ENCODE data around the gene RUNX3. TPM values are rescaled to one million over a fixed set of nuclear protein-coding genes. Genes with fewer than 3 reads are reported as not detected.

The RUNX3 gene
- total and polyA plus RNA-seq, 9 donors: 0.23 to 1.9 (median 0.83) TPM

GRCh38 chr1:24939040-24939674 lies 9.1 kb upstream of the RUNX3 start:
- H3K36me3 ChIP-seq: no peaks in the 10 kb centered on the region
- intact Hi-C loops (cut with DNase I): no loop called here
- H3K9me3 ChIP-seq: no peaks in the 10 kb centered on the region
- no peak overlapping the region for H3K27ac ChIP-seq
- H3K4me3 ChIP-seq: no peak overlapping the region
- TF ChIP-seq EP300 (IDR thresholded peaks at IDR 0.05) (no peak), CTCF (IDR thresholded peaks at IDR 0.05) (no peak), POLR2A (IDR thresholded peaks at IDR 0.05) (no peak)
- H3K27me3 ChIP-seq: no peaks in the 10 kb centered on the region
- WGBS, 3 donors: 88 to 98% (median 90%) methylated on average over 6 of the region's 6 CpGs
- no peak for DNase-seq
- H3K4me1 ChIP-seq (ENCODE audit: insufficient read depth): no peaks in the 10 kb centered on the region

GRCh38 chr1:24938276-24938675 lies 8.2 kb upstream of the RUNX3 start:
- WGBS, 3 donors: 94 to 95% (median 94%) methylated on average over 7 of the region's 7 CpGs
- intact Hi-C loops (cut with DNase I): no loop called here

GRCh38 chr1:24936684-24937083 lies 6.6 kb upstream of the RUNX3 start:
- H3K9me3 ChIP-seq: no peaks in the 10 kb centered on the region
- no peak overlapping the region for H3K27ac ChIP-seq
- H3K27me3 ChIP-seq: no peaks in the 10 kb centered on the region
- 73 to 78% (median 73%) methylated on average over 11 of the region's 11 CpGs for WGBS, 3 donors
- H3K36me3 ChIP-seq: no peaks in the 10 kb centered on the region
- TF ChIP-seq CTCF (IDR thresholded peaks at IDR 0.05) (no peak), EP300 (IDR thresholded peaks at IDR 0.05) (no peak), POLR2A (IDR thresholded peaks at IDR 0.05) (no peak)
- no peak for DNase-seq
- H3K4me3 ChIP-seq: no peak overlapping the region
- no peaks in the 10 kb centered on the region for H3K4me1 ChIP-seq (ENCODE audit: insufficient read depth)
- intact Hi-C loops (cut with DNase I): no loop called here

More at GRCh38 chr1:24938276-24938675, 8.2 kb upstream of the RUNX3 start:
- TF ChIP-seq POLR2A (IDR thresholded peaks at IDR 0.05): no peak
- no peak for TF ChIP-seq CTCF (IDR thresholded peaks at IDR 0.05)
- TF ChIP-seq EP300 (IDR thresholded peaks at IDR 0.05): no peak
- Histone ChIP-seq H3K27ac (no peak overlapping the region), H3K27me3 (no peaks in the 10 kb centered on the region), H3K36me3 (no peaks in the 10 kb centered on the region), H3K4me1 (ENCODE audit: insufficient read depth) (no peaks in the 10 kb centered on the region), H3K4me3 (no peak overlapping the region), H3K9me3 (no peaks in the 10 kb centered on the region)
- no peak for DNase-seq

- DNase-seq: no peak
- no peaks in the 10 kb centered on the region for H3K36me3 ChIP-seq
- H3K27ac ChIP-seq: no peak overlapping the region
- 69 to 75% (median 74%) methylated on average over 13 of the region's 13 CpGs for WGBS, 3 donors
- H3K4me3 ChIP-seq: no peak overlapping the region
- intact Hi-C loops (cut with DNase I): no loop called here
- no peaks in the 10 kb centered on the region for H3K27me3 ChIP-seq
- no peaks in the 10 kb centered on the region for H3K4me1 ChIP-seq (ENCODE audit: insufficient read depth)
- TF ChIP-seq POLR2A (IDR thresholded peaks at IDR 0.05) (no peak), EP300 (IDR thresholded peaks at IDR 0.05) (no peak), CTCF (IDR thresholded peaks at IDR 0.05) (no peak)
- no peaks in the 10 kb centered on the region for H3K9me3 ChIP-seq
These were observed 5.8 kb upstream of the RUNX3 start for GRCh38 chr1:24935615-24936484.
